Coronary artery (tissue), 2 donors: ENCODE results near the gene ABI2.
"Not testable (repeated sequence)": the region's sequence is repeated elsewhere in the genome, so short reads cannot be mapped to it uniquely, and the experiment has no call there.

ENCODE experiments used
- DNase-seq: peaks from one replicate; pipeline ENCODE4 v3.0.0-alpha.2; 2017; ENCODE audit warnings: low spot score
- H3K27ac ChIP-seq, 2 donors: fragments of 200-600 bp; sonication (generic); one replicate each; pipeline ENCODE4 v1.5.1; 2016 to 2019
- H3K4me3 ChIP-seq: fragments of 200-600 bp; sonication (generic); 2 replicates; pipeline ENCODE4 v1.5.1; 2016; ENCODE audit warnings: mild to moderate bottlenecking, moderate library complexity
- CTCF ChIP-seq: fragments of 200-600 bp; sonication (generic); IDR thresholded peaks from one replicate; pipeline ENCODE4 v1.5.1; 2019; ENCODE audit warnings: antibody characterized with exemption

ABI2 gene

GRCh38 chr2:203354966-203355365 lies 26.8 kb downstream of the ABI2 start:
- TF ChIP-seq CTCF = no peak
- Histone ChIP-seq H3K4me3 (no peak overlapping the region), H3K27ac (no peak overlapping the region)
- no peak for DNase-seq

GRCh38 chr2:203359450-203359849 lies 31.3 kb downstream of the ABI2 start:
- TF ChIP-seq CTCF = no peak
- H3K27ac ChIP-seq = no peak overlapping the region
- DNase-seq = no peak
- no peak overlapping the region for H3K4me3 ChIP-seq

- Histone ChIP-seq H3K27ac (no peak overlapping the region), H3K4me3 (no peak overlapping the region)
- no peak for TF ChIP-seq CTCF
- no peak for DNase-seq
Measured at GRCh38 chr2:203360833-203361430, 32.7 kb downstream of the ABI2 start.

GRCh38 chr2:203361495-203361894 lies 33.3 kb downstream of the ABI2 start:
- no peak for TF ChIP-seq CTCF
- no peak for DNase-seq
- H3K27ac ChIP-seq = no peak overlapping the region
- H3K4me3 ChIP-seq = no peak overlapping the region

GRCh38 chr2:203361922-203362321 lies 33.7 kb downstream of the ABI2 start:
- Histone ChIP-seq H3K27ac (no peak overlapping the region), H3K4me3 (no peak overlapping the region)
- no peak for TF ChIP-seq CTCF
- no peak for DNase-seq

- TF ChIP-seq CTCF = no peak
- Histone ChIP-seq H3K27ac (no peak overlapping the region), H3K4me3 (no peak overlapping the region)
- DNase-seq = no peak
Measured at GRCh38 chr2:203366639-203367466, 38.7 kb downstream of the ABI2 start.

- not testable (repeated sequence) for H3K4me3 ChIP-seq, H3K27ac ChIP-seq, DNase-seq
Measured at GRCh38 chr2:203372706-203373105, 44.5 kb downstream of the ABI2 start.
